Measurements from ENCODE around the gene FRRS1L. TPM values are rescaled to one million over a fixed set of nuclear protein-coding genes. Genes with fewer than 3 reads are reported as not detected.

Gene FRRS1L
- total RNA-seq, 1 experiment from 2014 or later: 0.14 TPM

GRCh38 chr9:109162677-109163076, 4.4 kb downstream of the FRRS1L start:
- Histone ChIP-seq H3K4me3 (ENCODE audit: insufficient read depth, low read depth, low read length) (no peak overlapping the region), H3K36me3 (replicated peaks; ENCODE audit: control insufficient read depth, insufficient read depth, low read length) (no peaks in the 10 kb centered on the region), H3K27me3 (ENCODE audit: control insufficient read depth, insufficient read depth, low read length) (peaks cover 24% of the 10 kb centered on the region)
- DNase-seq: no peak

GRCh38 chr9:109161471-109161870, 5.6 kb downstream of the FRRS1L start:
- DNase-seq: no peak
- H3K4me3 ChIP-seq (ENCODE audit: insufficient read depth, low read depth, low read length): no peak overlapping the region
- H3K27me3 ChIP-seq (ENCODE audit: control insufficient read depth, insufficient read depth, low read length): peaks cover 14% of the 10 kb centered on the region
- H3K36me3 ChIP-seq (replicated peaks; ENCODE audit: control insufficient read depth, insufficient read depth, low read length): no peaks in the 10 kb centered on the region

- DNase-seq: no peak
- no peaks in the 10 kb centered on the region for H3K36me3 ChIP-seq (replicated peaks; ENCODE audit: control insufficient read depth, insufficient read depth, low read length)
- H3K4me3 ChIP-seq (ENCODE audit: insufficient read depth, low read depth, low read length): no peak overlapping the region
- peaks cover under 1% of the 10 kb centered on the region; the same call in 1 of the 2 replicates for H3K27me3 ChIP-seq (ENCODE audit: control insufficient read depth, insufficient read depth, low read length)
Observed at GRCh38 chr9:109159583-109159982, 7.5 kb downstream of the FRRS1L start.

GRCh38 chr9:109158651-109159050, 8.4 kb downstream of the FRRS1L start:
- Histone ChIP-seq H3K4me3 (ENCODE audit: insufficient read depth, low read depth, low read length) (no peak overlapping the region), H3K36me3 (replicated peaks; ENCODE audit: control insufficient read depth, insufficient read depth, low read length) (no peaks in the 10 kb centered on the region), H3K27me3 (ENCODE audit: control insufficient read depth, insufficient read depth, low read length) (no peaks in the 10 kb centered on the region; the same call in 1 of the 2 replicates)
- no peak for DNase-seq

- Histone ChIP-seq H3K36me3 (replicated peaks; ENCODE audit: control insufficient read depth, insufficient read depth, low read length) (no peaks in the 10 kb centered on the region), H3K27me3 (ENCODE audit: control insufficient read depth, insufficient read depth, low read length) (no peaks in the 10 kb centered on the region), H3K4me3 (ENCODE audit: insufficient read depth, low read depth, low read length) (no peak overlapping the region)
- DNase-seq: no peak
Observed at GRCh38 chr9:109156708-109157107, 10.3 kb downstream of the FRRS1L start.

GRCh38 chr9:109150925-109151545, 16.0 kb downstream of the FRRS1L start:
- DNase-seq: no peak
- Histone ChIP-seq H3K36me3 (replicated peaks; ENCODE audit: control insufficient read depth, insufficient read depth, low read length) (no peaks in the 10 kb centered on the region), H3K27me3 (ENCODE audit: control insufficient read depth, insufficient read depth, low read length) (no peaks in the 10 kb centered on the region; the same call in 1 of the 2 replicates), H3K4me3 (ENCODE audit: insufficient read depth, low read depth, low read length) (no peak overlapping the region)

- DNase-seq: no peak
- Histone ChIP-seq H3K4me3 (ENCODE audit: insufficient read depth, low read depth, low read length) (no peak overlapping the region), H3K27me3 (ENCODE audit: control insufficient read depth, insufficient read depth, low read length) (no peaks in the 10 kb centered on the region; the same call in 1 of the 2 replicates), H3K36me3 (replicated peaks; ENCODE audit: control insufficient read depth, insufficient read depth, low read length) (no peaks in the 10 kb centered on the region)
Observed at GRCh38 chr9:109149722-109150121, 17.3 kb downstream of the FRRS1L start.

- Histone ChIP-seq H3K27me3 (ENCODE audit: control insufficient read depth, insufficient read depth, low read length) (no peaks in the 10 kb centered on the region; the same call in 1 of the 2 replicates), H3K4me3 (ENCODE audit: insufficient read depth, low read depth, low read length) (no peak overlapping the region), H3K36me3 (replicated peaks; ENCODE audit: control insufficient read depth, insufficient read depth, low read length) (no peaks in the 10 kb centered on the region)
- DNase-seq: no peak
Observed at GRCh38 chr9:109149089-109149488, 18.0 kb downstream of the FRRS1L start.

- DNase-seq: no peak
- Histone ChIP-seq H3K4me3 (ENCODE audit: insufficient read depth, low read depth, low read length) (no peak overlapping the region), H3K36me3 (replicated peaks; ENCODE audit: control insufficient read depth, insufficient read depth, low read length) (no peaks in the 10 kb centered on the region), H3K27me3 (ENCODE audit: control insufficient read depth, insufficient read depth, low read length) (no peaks in the 10 kb centered on the region; the same call in 1 of the 2 replicates)
Observed at GRCh38 chr9:109145051-109145450, 22.0 kb downstream of the FRRS1L start.

- Histone ChIP-seq H3K36me3 (replicated peaks; ENCODE audit: control insufficient read depth, insufficient read depth, low read length) (no peaks in the 10 kb centered on the region), H3K4me3 (ENCODE audit: insufficient read depth, low read depth, low read length) (no peak overlapping the region), H3K27me3 (ENCODE audit: control insufficient read depth, insufficient read depth, low read length) (no peaks in the 10 kb centered on the region; the same call in 1 of the 2 replicates)
- peak; percentile 33 for DNase-seq
Observed at GRCh38 chr9:109143881-109144562, 23.0 kb downstream of the FRRS1L start.

- DNase-seq: no peak
- Histone ChIP-seq H3K4me3 (ENCODE audit: insufficient read depth, low read depth, low read length) (no peak overlapping the region), H3K36me3 (replicated peaks; ENCODE audit: control insufficient read depth, insufficient read depth, low read length) (no peaks in the 10 kb centered on the region), H3K27me3 (ENCODE audit: control insufficient read depth, insufficient read depth, low read length) (no peaks in the 10 kb centered on the region)
Observed at GRCh38 chr9:109141375-109141774, 25.7 kb downstream of the FRRS1L start.

GRCh38 chr9:109139851-109140250, 27.2 kb downstream of the FRRS1L start:
- Histone ChIP-seq H3K4me3 (ENCODE audit: insufficient read depth, low read depth, low read length) (no peak overlapping the region), H3K36me3 (replicated peaks; ENCODE audit: control insufficient read depth, insufficient read depth, low read length) (no peaks in the 10 kb centered on the region), H3K27me3 (ENCODE audit: control insufficient read depth, insufficient read depth, low read length) (no peaks in the 10 kb centered on the region)
- no peak for DNase-seq

- Histone ChIP-seq H3K4me3 (ENCODE audit: insufficient read depth, low read depth, low read length) (no peak overlapping the region), H3K27me3 (ENCODE audit: control insufficient read depth, insufficient read depth, low read length) (no peaks in the 10 kb centered on the region), H3K36me3 (replicated peaks; ENCODE audit: control insufficient read depth, insufficient read depth, low read length) (no peaks in the 10 kb centered on the region)
- no peak for DNase-seq
Observed at GRCh38 chr9:109138421-109138820, 28.6 kb downstream of the FRRS1L start.

- no peak for DNase-seq
- Histone ChIP-seq H3K36me3 (replicated peaks; ENCODE audit: control insufficient read depth, insufficient read depth, low read length) (no peaks in the 10 kb centered on the region), H3K4me3 (ENCODE audit: insufficient read depth, low read depth, low read length) (no peak overlapping the region), H3K27me3 (ENCODE audit: control insufficient read depth, insufficient read depth, low read length) (no peaks in the 10 kb centered on the region)
Observed at GRCh38 chr9:109134167-109134578, 32.9 kb downstream of the FRRS1L start.

- H3K36me3 ChIP-seq (replicated peaks; ENCODE audit: control insufficient read depth, insufficient read depth, low read length): no peaks in the 10 kb centered on the region
- H3K27me3 ChIP-seq (ENCODE audit: control insufficient read depth, insufficient read depth, low read length): no peaks in the 10 kb centered on the region
- H3K4me3 ChIP-seq (ENCODE audit: insufficient read depth, low read depth, low read length): no peak overlapping the region
- no peak for DNase-seq
Observed at GRCh38 chr9:109133533-109133932, 33.5 kb downstream of the FRRS1L start.
